RWPE1 (cell line): Measurements from ENCODE around the gene SLC19A1.

ENCODE experiments used
- CTCF ChIA-PET: fragments of 350-600 bp; sonication (Branson Sonifier 250); formaldehyde crosslinking; extraction: SDS; loops from one replicate; lab custom pipeline; 2021; lab: Yijun Ruan, JAX
- POLR2A ChIA-PET: fragments of 400-600 bp; formaldehyde crosslinking; extraction: SDS; loops from one replicate; lab custom pipeline; 2020; ENCODE audit warnings: antibody characterized with exemption; ENCODE audit not compliant: low non-redundant PET; lab: Yijun Ruan, JAX
- DNase-seq: peaks from one replicate; pipeline ENCODE4 v3.0.0; 2012; ENCODE audit warnings: low spot score
- H3K27ac ChIP-seq: fragments of 450-650 bp; 2 replicates; pipeline ENCODE4 v1.5.1; 2017
- TF ChIP-seq, protein P1 (sequence below): fragments of 450-650 bp; conservative IDR thresholded peaks from 2 replicates; pipeline ENCODE4 v1.5.1; 2017; ENCODE audit warnings: low read depth, mild to moderate bottlenecking

SLC19A1 gene

DNA sequence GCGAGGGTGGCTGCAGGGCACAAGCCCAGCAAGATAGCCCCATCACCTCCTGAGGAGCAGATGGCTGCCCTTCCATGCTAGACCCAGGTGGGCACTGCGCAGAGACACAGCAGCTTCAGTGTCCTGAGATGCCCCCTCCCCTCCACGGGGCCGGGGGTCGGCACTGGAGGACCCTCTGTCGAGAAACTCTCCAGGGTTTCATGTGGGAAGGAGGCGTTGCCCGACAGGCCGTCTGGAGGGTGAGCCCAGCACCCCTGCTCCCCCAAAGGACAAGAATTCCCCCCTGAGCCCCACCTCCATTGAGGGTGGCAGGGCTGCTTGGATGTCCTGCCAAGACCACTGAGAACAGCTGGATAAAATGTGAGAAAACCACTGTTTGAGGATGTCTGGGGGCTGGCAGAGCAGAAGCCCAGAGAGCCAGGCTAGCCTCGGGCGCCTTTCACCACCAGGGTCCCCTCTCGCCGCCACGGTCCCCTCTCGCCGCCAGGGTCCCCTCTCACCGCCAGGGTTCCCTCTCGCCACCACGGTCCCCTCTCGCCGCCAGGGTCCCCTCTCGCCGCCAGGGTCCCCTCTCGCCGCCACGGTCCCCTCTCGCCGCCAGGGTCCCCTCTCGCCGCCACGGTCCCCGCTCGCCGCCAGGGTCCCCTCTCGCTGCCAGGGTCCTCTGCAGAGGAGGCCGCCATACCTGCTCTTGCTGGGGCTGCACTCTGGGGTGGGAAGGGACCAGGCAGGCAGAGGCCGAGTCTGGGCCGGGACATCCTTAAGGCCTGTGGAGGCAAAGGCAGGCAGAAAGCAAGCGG lies 44.2 kb downstream of the SLC19A1 start:
- POLR2A ChIA-PET = no interaction called here
- TF ChIP-seq, protein P1, sequence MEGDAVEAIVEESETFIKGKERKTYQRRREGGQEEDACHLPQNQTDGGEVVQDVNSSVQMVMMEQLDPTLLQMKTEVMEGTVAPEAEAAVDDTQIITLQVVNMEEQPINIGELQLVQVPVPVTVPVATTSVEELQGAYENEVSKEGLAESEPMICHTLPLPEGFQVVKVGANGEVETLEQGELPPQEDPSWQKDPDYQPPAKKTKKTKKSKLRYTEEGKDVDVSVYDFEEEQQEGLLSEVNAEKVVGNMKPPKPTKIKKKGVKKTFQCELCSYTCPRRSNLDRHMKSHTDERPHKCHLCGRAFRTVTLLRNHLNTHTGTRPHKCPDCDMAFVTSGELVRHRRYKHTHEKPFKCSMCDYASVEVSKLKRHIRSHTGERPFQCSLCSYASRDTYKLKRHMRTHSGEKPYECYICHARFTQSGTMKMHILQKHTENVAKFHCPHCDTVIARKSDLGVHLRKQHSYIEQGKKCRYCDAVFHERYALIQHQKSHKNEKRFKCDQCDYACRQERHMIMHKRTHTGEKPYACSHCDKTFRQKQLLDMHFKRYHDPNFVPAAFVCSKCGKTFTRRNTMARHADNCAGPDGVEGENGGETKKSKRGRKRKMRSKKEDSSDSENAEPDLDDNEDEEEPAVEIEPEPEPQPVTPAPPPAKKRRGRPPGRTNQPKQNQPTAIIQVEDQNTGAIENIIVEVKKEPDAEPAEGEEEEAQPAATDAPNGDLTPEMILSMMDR = no peak
- no peak overlapping the region for H3K27ac ChIP-seq
- DNase-seq = no peak
- CTCF ChIA-PET = no interaction called here

DNA sequence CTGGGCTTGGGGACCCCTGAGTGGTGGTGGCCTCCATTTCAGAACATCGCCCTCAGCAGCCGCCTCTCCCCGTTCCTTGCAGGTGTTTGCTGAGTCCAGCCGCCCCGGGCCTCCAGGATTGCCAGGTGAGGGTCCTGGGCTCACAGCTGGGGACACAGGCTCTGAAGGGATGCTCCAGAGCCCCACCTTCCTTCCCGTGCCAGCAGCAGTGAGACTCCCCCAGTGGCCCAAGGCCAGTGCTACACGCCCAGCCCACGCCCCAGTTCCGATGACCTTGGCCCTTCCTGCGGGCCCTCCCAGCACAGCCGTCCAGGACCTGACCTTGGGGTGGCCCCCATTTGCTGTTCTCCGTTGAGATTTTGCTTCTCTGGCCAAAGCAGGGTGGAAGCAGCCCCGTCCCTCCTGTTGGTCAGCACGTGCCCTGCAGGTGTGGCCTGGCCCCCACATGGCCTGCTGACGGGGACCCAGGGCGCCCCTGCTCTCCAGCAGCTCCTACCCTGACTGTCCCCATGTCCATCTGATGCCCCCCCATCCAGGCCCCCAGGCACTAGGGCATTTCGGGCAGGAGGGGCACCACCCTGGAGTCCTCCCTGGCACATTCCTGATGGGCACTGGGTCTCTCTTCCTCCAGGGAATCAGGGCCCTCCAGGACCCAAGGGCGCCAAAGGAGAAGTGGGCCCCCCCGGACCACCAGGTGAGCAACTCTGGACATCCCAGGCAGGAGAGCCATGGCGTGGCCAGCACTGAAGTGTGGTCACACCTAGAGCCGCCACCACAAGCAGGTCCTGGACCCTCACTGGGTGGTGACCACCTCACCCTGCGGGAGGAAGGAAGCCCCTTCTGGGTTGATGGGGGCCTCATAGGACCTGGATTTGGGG lies 45.0 kb downstream of the SLC19A1 start:
- H3K27ac ChIP-seq = no peak overlapping the region
- CTCF ChIA-PET = no interaction called here
- POLR2A ChIA-PET = no interaction called here
- TF ChIP-seq, protein P1 = no peak
- DNase-seq = no peak

DNA sequence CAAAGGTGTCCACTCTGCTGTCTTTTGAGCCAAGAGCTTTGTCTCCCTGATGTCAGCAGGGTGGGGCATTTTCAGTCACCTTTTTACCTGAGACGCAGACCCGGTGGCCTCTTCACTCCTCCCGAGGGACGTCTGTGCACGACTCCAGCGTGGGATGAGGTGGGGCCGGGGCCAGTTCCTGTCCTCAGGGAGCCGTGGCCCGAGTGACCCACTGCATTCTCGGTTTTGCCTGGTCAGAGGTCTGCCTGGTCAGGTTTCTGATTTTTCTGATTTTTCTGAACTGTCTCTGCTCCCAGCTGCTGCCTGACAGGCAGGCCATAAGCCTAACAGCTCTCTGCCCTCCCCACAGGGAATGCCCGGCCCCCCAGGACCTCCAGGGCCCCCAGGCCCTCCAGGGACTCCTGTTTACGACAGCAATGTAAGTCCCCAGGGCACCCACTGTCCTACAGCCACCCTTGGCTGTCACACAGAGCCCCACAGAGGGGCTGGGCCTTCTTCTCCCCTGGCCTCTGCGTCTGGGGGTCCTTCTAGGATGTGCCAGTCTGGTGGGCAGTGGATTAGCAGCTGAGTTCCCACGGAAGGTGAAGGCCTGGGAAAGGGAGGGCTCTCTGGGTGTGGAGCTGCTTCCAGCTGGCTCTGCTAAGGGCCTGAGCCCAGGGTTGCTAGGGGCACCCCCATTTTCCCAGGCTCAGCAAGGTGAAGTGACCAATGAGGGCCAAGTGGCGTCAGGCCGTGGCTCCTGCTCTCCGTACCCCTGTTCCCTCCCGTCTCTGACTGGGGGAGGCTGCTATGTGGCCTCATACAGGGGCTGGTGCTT lies 45.9 kb downstream of the SLC19A1 start:
- DNase-seq = no peak
- POLR2A ChIA-PET = no interaction called here
- CTCF ChIA-PET = no interaction called here
- TF ChIP-seq, protein P1 = no peak
- H3K27ac ChIP-seq = no peak overlapping the region

DNA sequence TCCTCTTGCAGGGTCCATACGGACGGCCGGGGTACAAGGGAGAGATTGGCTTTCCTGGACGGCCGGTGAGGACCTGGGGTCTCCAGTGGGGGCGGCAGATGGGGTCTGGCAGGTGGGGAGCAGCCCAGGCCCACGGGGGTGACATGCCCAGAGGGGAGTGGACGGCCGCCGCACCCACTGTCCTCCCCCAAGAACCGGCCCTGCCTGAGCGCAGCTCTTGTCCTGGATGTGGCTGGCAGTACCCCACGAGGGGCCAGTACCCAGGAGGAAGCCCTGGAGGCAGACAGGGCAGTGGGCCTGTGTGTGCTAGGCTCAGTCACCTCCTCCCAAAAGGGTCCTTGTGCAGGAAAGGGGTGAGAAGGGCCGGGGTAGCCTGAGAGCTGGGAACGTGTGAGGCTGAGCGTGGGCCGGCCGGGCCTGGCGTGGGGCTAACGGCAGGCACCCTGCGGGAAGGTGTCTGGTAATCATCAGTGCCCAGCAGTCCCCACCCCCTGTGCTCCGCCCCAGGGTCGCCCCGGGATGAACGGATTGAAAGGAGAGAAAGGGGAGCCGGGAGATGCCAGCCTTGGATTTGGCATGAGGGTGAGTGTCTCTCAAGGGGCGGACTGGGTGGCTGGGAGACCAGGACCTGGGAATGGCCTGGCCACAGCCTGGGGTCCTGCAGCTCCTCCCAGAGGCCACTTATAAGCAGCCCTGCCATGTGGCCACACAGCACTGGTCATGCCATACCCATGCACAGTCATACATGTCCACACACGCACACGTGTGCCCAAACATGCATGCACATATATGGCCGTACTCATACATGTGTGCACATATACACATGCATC lies 47.2 kb downstream of the SLC19A1 start:
- DNase-seq = no peak
- TF ChIP-seq, protein P1 = no peak
- POLR2A ChIA-PET = no interaction called here
- CTCF ChIA-PET = interaction anchor here (0.6 kb wide), 2 partner anchors 19 to 709 kb away, joined by 3 read pairs; no protein-coding TSS in a partner anchor
- no peak overlapping the region for H3K27ac ChIP-seq

DNA sequence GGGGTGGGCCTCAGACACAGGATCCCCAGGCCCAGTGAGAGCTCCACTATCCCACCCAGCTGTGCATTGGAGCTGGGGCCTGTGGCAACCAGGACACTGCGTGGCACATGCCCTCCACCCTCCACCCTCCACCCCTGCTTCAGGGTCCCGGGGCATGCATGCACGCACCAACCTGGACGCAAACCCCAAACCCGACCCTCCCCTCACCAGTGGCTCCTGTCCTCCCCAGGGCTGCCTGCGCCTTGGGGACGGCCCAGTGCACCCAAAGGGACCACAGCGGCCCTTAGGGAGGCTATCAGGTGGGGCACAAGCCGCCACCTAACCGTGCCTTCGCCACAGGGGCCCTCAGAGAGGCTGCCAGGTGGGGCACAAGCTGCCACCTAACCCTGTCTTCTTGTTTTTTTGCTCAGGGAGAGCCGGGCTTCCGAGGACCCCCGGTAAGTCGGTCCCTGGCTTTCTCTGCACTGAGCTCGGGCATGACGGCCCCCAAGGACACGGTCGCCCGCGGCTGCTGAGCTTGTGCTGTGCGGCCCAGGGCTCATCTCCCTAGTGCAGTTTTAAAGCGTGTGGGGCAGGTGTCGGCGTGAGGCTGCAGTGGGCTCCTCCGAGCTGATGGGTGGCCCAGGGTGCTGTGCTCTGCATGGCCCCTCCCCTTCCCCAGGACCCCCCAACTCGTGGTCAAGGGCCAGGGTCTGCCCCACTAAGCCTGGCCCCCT lies 47.9 kb downstream of the SLC19A1 start:
- TF ChIP-seq, protein P1 = no peak
- POLR2A ChIA-PET = no interaction called here
- H3K27ac ChIP-seq = no peak overlapping the region
- CTCF ChIA-PET = interaction anchor here (0.6 to 0.7 kb wide), 2 partner anchors 18 to 484 kb away, joined by 3 to 4 read pairs; no protein-coding TSS in a partner anchor
- DNase-seq = no peak
